NCI-H345 treated with DMSO at 0.1 percent for 48 hours (cell line): ENCODE measurements around the gene CDK13.
A peak's percentile ranks its signal among the peaks of the same experiment; 100 is the strongest.

Experiments
- DNase-seq: peaks from one replicate; lab custom pipeline; 2025; ENCODE audit not compliant: unreplicated experiment; lab: John Stamatoyannopoulos, UW

CDK13 gene

GRCh38 chr7:40008223-40008815 is 58.3 kb downstream of the CDK13 start:
- no peak for DNase-seq

DNA sequence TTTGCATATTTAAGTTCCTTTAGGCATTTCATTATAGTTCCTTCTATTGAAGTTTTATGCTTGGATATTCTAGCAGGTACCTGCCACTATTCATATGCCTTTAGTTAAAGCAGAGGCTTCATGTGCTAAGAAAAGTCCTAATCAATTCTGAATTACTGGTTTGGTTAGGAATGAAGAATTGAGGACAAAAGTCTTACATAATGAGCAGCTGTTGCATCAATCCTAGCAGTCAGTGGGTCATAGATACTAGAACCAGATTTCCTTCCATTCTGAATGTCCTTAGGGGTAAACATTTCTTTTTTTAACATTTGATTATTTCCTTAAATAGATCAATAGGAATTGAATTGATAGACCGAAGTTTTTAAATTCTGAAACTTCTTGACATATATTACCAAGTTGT is 59.2 kb downstream of the CDK13 start:
- DNase-seq: no peak

- DNase-seq: no peak
Observed at GRCh38 chr7:40014376-40014775, 64.3 kb downstream of the CDK13 start.

DNA sequence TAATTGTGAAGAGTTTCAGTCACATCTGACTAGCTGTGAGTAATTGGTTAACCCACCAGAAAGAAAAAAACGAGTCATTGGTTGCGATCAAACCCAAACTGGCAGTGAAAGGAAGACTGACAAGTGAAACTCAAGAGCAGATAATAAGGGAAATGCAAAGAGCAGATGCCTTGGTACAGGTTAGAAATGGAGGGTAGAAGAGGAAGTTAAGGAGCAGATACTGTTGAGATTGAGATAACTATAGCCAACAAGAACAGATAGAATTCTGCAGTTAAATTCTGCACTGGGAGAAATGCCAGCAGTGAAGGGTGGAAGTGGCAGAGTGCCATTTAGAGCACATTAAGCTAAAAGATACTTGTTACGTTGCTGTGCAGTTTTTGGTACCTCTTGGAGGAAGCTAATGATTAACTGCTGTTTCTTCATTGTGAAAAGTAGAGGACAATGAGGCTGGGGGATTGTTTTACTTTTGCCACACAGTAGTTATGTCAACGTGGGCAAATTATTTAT is 65.8 kb downstream of the CDK13 start:
- no peak for DNase-seq

- no peak for DNase-seq
Observed at GRCh38 chr7:40019558-40019957, 69.5 kb downstream of the CDK13 start.

GRCh38 chr7:40024048-40024447 is 74.0 kb downstream of the CDK13 start:
- no peak for DNase-seq

DNA sequence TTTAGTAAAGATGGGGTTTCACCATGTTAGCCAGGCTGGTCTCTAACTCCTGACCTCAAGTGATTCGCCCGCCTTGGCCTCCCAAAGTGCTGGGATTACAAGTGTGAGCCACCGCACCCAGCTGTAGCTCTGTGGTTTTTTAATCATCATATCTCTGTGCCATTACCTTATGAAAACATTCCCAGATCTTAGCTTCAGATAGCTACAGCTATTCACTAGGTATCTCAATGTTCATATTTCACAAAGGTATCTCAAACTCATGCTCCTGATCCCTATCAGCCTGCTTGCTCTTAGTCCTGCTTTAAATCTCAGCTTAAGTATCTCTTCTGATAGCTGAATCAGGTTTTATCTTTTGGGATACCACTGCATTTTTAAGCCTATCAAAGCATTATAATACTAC is 74.8 kb downstream of the CDK13 start:
- no peak for DNase-seq

- DNase-seq: no peak
Observed at GRCh38 chr7:40027545-40027944, 77.5 kb downstream of the CDK13 start.

DNA sequence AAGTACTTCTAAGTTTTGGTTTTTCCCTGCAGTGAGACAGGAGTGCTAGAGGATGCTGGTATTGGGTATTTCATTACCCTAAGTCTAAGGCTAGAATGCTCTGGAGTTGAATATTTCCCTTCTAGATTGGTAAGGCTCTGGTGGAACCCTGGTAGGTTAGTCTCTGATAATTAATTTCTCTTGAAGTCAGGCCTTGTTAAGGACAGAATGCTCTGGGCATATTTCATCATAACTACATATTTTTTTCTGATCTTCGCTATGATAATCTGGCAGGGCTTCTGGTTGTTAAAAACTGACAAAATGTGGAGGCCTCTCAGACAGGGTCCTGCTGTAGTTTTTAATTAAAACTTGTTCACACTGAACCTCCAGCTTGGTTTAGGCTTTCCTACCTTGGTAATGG is 83.8 kb downstream of the CDK13 start:
- DNase-seq: no peak

DNA sequence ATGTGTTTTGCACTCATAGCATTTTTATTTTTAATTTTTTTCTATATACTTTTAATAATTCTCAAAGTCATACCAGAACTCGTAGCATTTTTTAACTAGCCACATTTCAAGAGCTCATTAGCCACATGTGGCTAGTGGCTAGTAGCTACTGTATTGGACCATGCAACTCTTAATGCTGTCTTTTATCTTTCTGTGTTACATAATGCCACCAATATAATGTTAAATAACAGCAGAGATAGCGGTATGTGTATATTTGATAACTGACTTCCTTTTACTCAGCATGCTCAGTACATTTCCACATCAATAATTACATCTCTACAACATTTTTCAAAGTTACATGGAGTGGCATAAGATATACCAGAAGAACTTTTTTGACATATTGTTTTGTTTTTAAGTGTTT is 91.4 kb downstream of the CDK13 start:
- no peak for DNase-seq

DNA sequence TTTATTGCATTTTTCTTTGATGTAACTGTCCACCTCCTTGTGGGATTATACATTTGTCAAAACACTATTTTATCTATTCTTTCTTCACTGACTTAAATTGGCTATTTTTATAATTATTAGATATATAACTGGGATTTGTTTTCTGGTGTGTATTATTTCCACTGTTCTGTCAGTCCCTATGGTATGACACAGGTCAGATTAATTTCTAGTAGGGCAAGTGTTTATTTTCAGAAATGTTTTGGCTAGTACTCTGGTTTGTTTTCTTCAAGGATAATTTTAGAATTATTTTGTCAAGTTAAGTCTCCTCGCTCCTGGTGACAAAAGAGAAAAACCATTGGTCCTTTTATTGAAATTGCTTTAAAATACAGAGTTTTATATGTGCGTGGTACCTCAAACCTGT is 93.1 kb downstream of the CDK13 start:
- no peak for DNase-seq

DNA sequence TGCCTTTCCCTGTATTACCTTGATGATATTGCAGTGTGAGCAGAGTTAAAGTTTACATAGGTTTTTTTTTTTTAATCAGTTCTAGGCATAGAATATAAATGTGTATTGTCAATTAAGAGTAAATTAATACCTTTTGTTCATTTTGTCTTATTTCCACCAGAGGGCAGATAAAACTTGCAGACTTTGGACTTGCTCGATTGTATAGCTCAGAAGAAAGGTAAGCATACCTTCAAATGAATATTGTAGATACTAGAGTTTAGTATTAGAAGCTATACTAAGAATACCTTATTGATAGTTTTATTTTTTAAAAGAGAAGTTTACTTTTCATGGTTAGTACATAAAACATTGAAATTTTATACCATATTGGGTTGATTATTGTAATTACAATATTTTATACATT is 97.6 kb downstream of the CDK13 start:
- DNase-seq: no peak

- DNase-seq: peak; percentile 10
Observed at GRCh38 chr7:40057292-40057691, 107.2 kb downstream of the CDK13 start.

DNA sequence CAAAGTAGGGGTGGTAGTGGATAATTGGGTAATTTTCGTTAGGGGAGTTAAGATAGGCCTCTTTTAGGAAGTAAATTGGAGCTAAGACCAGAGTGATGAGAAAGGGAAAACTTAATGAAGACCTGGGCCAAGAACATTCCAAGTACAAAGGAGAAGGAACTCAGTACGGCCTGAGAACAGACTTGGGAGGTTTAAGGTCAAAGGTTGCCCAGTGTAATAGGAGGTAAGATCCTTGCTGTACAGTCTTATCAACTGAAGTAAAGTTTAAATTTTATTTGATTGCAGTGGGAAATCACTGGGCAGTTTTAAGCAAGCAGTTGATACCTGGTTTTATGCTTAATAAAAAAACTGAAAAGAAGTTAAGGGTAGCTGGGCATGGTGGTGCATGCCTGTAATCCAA is 108.0 kb downstream of the CDK13 start:
- no peak for DNase-seq

- no peak for DNase-seq
Observed at GRCh38 chr7:40058636-40059035, 108.6 kb downstream of the CDK13 start.

DNA sequence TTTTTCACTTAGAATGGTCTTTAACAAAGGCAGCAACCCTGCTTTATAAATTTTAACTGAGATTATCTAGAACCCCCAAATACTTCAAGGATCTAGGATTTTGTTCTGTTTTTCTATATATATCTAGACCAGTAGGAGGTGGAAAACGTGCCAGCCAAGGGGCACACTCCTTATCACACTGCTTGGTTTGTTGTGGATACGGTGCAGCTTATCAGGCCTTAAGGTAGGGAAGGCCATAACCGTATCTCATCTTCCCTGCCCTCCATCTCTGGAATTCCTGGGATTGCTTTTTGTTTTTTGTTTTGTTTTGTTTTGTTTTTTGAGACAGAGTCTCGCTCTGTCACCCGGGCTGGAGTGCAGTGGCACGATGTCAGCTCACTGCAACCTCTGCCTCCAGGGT is 109.0 kb downstream of the CDK13 start:
- DNase-seq: no peak

- DNase-seq: no peak
Observed at GRCh38 chr7:40072268-40072667, 122.2 kb downstream of the CDK13 start.

DNA sequence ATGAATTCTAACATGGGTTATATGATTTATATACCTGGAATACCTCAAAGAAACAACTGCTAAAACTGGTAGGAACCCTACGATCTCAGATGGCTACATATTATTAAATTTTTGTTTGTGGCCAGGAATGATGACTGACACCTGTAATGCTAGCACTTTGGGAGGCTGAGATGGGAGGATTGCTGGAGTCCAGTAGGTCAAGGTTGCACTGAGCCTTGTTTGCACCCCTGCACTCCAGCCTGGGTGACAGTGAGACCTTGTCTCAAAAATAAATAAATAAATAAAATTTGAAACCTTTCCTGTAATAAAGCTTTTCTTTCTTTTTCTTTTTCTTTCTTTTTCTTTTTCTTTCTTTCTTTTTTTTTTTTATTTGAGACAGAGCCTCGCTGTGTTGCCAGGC is 123.2 kb downstream of the CDK13 start:
- no peak for DNase-seq

GRCh38 chr7:40077849-40078248 is 127.8 kb downstream of the CDK13 start:
- no peak for DNase-seq

- no peak for DNase-seq
Observed at GRCh38 chr7:40092182-40092581, 142.1 kb downstream of the CDK13 start.

DNA sequence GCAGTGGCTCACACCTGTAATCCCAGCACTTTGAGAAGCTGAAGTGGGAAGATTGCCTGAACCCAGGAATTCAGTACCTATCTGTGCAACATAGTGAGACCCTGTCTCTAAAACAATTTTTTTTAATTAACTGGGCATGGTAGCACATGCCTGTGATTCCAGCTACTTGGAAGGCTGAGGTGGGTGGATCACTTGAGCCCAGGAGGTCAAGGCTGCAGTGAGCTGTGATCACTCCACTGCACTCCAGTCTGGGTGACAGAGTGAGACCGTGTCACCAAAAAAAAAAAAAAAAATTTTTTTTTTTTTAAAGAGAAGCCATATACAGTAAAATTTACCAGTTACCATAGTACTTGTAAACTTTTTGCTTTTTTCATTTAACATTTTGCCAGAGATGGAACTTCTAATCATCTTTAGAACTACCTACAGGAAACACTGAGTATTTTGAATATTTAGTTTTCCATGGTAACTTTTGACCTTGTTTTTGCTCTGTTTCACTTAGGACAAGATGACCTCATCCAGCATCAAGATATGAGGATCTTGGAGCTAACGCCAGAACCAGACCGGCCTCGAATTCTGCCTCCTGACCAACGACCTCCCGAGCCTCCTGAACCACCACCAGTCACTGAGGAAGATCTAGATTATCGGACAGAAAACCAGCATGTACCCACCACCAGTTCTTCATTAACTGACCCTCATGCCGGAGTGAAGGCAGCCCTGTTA is 143.7 kb downstream of the CDK13 start:
- no peak for DNase-seq

GRCh38 chr7:40095230-40095629 is 145.2 kb downstream of the CDK13 start:
- no peak for DNase-seq
